C4-2B (cell line): ENCODE data around the gene UBE2QL1.

ENCODE experiments used
- H3K27ac ChIP-seq: fragments of 450-650 bp; 2 replicates; pipeline ENCODE4 v1.5.1; 2017
- ZFX ChIP-seq: fragments of 450-650 bp; IDR thresholded peaks from 2 replicates; pipeline ENCODE4 v1.6.1; 2017
- TF ChIP-seq, protein P1 (sequence below): fragments of 450-650 bp; conservative IDR thresholded peaks from 2 replicates; pipeline ENCODE4 v1.5.1; 2017; ENCODE audit warnings: mild to moderate bottlenecking

The UBE2QL1 gene

DNA sequence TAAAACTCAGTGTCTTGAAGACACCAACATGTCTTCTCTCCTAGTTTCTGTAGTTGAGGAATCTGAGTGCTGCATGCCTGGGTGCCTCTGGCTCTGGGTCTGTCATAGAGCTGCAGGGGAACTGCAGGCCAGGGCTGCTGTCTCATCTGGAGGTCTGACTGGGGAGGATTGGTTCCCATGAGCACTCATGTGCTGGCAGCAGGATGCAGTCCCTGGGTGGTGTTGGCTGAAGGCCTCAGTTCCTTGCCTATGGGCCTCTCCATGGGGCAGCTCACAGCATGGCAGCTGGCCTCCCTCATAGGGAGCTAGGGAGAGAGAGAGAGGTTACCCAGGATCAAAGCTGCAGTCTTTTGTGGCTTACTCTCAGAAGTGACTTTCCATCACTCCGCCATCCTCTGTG is 22.6 kb downstream of the UBE2QL1 start:
- TF ChIP-seq ZFX = no peak
- TF ChIP-seq, protein P1, sequence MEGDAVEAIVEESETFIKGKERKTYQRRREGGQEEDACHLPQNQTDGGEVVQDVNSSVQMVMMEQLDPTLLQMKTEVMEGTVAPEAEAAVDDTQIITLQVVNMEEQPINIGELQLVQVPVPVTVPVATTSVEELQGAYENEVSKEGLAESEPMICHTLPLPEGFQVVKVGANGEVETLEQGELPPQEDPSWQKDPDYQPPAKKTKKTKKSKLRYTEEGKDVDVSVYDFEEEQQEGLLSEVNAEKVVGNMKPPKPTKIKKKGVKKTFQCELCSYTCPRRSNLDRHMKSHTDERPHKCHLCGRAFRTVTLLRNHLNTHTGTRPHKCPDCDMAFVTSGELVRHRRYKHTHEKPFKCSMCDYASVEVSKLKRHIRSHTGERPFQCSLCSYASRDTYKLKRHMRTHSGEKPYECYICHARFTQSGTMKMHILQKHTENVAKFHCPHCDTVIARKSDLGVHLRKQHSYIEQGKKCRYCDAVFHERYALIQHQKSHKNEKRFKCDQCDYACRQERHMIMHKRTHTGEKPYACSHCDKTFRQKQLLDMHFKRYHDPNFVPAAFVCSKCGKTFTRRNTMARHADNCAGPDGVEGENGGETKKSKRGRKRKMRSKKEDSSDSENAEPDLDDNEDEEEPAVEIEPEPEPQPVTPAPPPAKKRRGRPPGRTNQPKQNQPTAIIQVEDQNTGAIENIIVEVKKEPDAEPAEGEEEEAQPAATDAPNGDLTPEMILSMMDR = no peak
- no peak overlapping the region for H3K27ac ChIP-seq

DNA sequence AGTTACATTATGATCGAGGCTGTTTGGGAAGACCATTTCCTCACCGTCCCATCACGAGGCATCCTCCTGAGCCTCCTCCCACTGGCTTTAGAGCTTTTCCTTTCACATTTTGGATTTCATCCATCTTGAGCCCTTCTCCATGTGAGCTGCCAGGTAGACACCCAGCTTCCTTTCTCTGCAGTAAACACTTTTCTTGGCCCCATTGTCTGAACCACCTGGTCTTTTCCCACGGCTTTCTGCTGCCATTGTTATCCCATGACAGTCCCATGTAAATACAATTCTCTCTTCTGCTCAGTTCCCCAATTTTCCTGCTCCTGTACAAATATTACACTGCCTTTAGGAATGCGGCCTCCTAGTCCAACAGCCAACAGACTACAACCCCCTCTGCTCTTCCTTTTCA is 24.1 kb downstream of the UBE2QL1 start:
- no peak for TF ChIP-seq ZFX
- TF ChIP-seq, protein P1 = no peak
- H3K27ac ChIP-seq = no peak overlapping the region

DNA sequence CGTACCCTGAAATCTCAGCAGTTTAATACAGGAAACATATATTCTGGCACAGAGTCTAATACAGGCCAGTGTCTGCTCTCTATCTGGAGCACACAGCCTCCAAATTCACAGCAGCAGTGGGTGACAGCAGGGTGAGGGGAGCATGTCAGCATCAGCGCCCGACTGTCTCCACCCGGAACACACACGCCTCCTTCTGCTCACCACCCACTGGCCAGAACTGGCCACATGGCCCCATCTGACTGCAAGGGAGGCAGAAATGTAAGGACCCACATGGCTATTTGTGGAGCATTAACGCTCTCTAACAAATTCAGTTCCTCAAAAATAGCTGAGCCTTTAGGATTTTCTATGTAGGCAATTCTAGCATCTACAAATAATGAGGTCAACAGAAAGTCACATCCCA is 24.6 kb downstream of the UBE2QL1 start:
- no peak overlapping the region for H3K27ac ChIP-seq
- no peak for TF ChIP-seq ZFX
- TF ChIP-seq, protein P1 = no peak

DNA sequence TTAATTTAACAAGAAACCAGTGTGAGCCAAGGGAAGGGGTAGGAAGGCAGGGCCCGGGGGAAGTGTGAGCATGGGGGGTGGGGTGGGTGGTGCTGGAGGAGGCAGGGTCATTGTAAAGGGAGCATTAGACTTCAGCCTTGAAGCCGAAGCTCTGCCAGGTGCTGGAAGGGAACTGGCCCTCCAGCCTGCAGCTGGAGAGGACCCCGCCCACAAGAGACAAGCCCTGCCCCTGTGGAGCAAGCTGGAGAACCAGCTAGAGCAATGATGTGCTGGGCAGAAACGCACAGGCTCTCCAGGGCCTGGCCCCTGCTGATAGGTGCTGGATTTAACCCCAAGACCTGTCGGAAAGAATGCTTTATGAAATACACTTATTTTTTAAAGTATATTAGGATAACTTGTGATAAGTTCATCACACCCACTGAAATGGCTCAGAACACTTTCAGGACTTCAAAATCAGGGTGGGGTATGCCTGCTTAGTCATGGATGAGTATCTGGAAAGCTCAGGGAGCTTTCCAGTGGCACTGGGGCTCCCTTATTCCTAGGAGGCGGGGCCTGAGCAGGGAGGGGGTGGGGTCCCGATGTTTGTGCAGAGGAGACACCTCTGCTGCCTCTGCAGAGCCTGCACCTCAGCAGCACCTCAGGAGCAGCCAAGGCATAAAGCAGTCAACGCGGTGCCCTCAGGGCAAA is 27.1 kb downstream of the UBE2QL1 start:
- TF ChIP-seq, protein P1 = no peak
- TF ChIP-seq ZFX = no peak

DNA sequence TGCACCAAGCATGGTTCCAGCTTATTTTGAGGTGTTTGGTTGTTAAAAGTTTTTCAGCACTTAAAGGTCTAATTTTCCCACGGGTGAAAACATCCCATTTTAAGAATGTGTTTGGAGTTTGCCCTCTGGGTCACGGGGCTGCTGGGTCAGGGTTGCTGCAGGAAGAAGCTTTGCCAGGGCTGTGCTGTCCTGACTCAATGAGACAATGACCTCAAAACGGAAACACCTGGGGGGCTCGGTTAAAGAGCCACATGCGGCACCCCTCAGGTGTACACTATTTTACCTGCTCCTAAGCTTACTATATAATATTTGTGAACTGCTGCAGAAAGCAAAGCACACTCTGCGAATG is 27.6 kb downstream of the UBE2QL1 start:
- TF ChIP-seq, protein P1 = no peak
- TF ChIP-seq ZFX = no peak

More for the DNA sequence above, 27.1 kb downstream of the UBE2QL1 start:
- no peak overlapping the region for H3K27ac ChIP-seq

DNA sequence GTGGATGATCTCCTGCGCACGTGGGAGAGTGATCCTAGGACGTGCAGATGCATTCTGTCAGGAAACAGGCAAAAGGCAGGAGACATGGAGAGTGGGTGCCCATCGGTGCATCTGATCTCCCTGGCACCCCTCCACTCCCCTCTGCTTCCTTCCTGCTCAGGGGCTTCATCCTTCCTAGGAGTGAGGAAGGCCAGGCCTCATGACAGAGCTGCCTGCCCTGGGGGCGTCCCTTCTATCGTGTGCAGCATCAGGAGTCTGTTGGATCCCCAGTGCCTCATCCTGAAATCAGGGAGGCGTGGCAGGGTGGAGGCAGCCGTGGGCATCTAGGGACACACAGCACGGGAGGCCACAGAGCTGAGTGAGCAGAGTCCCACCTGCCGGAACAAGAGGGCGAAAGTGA is 30.1 kb downstream of the UBE2QL1 start:
- no peak overlapping the region for H3K27ac ChIP-seq
- no peak for TF ChIP-seq ZFX
- TF ChIP-seq, protein P1 = no peak

More for the DNA sequence above, 27.6 kb downstream of the UBE2QL1 start:
- H3K27ac ChIP-seq = no peak overlapping the region

DNA sequence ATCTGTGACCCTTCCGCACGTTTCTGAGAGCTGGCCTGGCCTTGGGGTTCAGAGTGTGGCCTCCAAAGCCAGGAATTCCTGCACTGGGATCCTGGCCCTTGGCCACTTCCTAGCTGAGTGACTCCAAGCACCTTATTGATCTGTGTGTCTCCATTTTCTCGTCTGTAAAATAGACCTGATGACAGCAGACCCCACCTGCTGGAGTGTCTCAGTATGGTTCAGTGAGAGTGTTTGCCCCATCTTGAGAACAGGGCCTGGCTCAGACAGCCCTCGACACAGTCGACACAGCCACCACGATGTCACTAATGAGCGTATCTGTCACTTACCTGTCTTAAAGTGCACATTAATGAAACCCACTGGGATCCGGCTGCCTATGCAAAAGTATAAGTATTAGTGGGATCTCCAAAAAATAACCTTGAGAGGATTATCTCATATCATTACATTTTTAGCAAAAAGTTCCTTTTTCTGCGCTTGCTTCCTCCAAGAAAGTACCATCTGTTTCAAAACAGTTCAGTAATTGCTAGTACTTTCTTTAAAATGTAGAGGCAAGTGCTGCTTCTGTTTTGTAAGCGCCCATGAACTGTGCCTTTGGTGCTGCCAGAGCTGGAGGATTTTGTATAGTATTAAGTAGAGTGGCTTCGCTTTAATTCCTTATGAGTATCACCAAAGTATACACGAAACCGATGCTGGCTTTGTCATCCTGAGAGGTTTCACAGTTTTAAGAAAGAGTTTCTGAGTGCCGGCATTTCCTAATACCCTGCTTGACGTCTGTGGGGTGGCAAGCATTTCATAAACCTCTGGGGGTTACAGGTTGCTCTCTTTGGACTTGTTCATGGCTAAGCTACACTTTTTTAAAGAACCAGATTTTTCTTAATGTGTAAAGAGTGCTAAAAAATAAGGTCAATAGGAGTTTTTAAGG is 31.7 kb downstream of the UBE2QL1 start:
- no peak for TF ChIP-seq ZFX
- TF ChIP-seq, protein P1 = no peak
- no peak overlapping the region for H3K27ac ChIP-seq
